ENCODE results near the gene PRDM1. TPM values are rescaled to one million over a fixed set of nuclear protein-coding genes. Genes with fewer than 3 reads are reported as not detected.

Gene PRDM1
- total RNA-seq, 1 donor from 2014 or later, result 17.5 TPM

GRCh38 chr6:106079961-106080762 is 6.0 kb upstream of the PRDM1 start:
- no peaks in the 10 kb centered on the region for H3K36me3 ChIP-seq
- intact Hi-C loops (cut with DNase I), result no loop called here
- no peak overlapping the region for H3K4me3 ChIP-seq
- TF ChIP-seq, protein P1, sequence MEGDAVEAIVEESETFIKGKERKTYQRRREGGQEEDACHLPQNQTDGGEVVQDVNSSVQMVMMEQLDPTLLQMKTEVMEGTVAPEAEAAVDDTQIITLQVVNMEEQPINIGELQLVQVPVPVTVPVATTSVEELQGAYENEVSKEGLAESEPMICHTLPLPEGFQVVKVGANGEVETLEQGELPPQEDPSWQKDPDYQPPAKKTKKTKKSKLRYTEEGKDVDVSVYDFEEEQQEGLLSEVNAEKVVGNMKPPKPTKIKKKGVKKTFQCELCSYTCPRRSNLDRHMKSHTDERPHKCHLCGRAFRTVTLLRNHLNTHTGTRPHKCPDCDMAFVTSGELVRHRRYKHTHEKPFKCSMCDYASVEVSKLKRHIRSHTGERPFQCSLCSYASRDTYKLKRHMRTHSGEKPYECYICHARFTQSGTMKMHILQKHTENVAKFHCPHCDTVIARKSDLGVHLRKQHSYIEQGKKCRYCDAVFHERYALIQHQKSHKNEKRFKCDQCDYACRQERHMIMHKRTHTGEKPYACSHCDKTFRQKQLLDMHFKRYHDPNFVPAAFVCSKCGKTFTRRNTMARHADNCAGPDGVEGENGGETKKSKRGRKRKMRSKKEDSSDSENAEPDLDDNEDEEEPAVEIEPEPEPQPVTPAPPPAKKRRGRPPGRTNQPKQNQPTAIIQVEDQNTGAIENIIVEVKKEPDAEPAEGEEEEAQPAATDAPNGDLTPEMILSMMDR (IDR thresholded peaks at IDR 0.05), result no peak
- no peaks in the 10 kb centered on the region for H3K27me3 ChIP-seq
- DNase-seq (no peak), ATAC-seq (no peak)
- no peak overlapping the region for H3K27ac ChIP-seq
- no peaks in the 10 kb centered on the region for H3K4me1 ChIP-seq
- no peaks in the 10 kb centered on the region for H3K9me3 ChIP-seq

GRCh38 chr6:106080763-106081095 is 5.4 kb upstream of the PRDM1 start:
- DNase-seq, result no peak
- H3K36me3 ChIP-seq, result no peaks in the 10 kb centered on the region
- no peaks in the 10 kb centered on the region for H3K9me3 ChIP-seq
- H3K4me1 ChIP-seq, result peaks cover 5% of the 10 kb centered on the region
- no peaks in the 10 kb centered on the region for H3K27me3 ChIP-seq
- H3K4me3 ChIP-seq, result no peak overlapping the region
- intact Hi-C loops (cut with DNase I), result no loop called here
- no peak overlapping the region for H3K27ac ChIP-seq
- TF ChIP-seq, protein P1 (IDR thresholded peaks at IDR 0.05), result no peak
- ATAC-seq, result no peak

DNA sequence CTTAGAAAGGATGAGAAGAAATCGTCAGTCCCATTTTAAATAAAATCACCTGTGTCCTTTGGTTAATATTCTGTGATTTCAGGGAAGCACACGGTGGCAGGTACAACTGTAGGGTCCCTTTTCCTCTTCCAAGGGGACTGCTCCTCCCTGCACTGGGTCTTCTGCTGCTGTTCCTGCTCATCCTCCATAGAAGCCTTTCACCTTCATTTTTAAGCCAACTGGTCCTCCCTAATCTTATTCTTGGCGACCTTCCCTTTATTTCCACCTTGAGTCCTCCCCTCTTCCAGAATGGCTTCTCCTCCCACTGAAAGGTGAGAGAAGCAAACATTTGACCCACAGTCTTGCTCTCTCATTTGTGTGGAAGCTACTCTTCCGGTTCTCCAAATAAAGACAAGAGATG is 4.4 kb upstream of the PRDM1 start:
- H3K27ac ChIP-seq, result no peak overlapping the region
- no peak for ATAC-seq
- H3K4me3 ChIP-seq, result no peak overlapping the region
- no peak for DNase-seq
- H3K9me3 ChIP-seq, result no peaks in the 10 kb centered on the region
- TF ChIP-seq, protein P1 (IDR thresholded peaks at IDR 0.05), result no peak
- no peaks in the 10 kb centered on the region for H3K36me3 ChIP-seq
- intact Hi-C loops (cut with DNase I), result no loop called here
- H3K27me3 ChIP-seq, result no peaks in the 10 kb centered on the region
- peaks cover 10% of the 10 kb centered on the region for H3K4me1 ChIP-seq

GRCh38 chr6:106082735-106083398 is 3.3 kb upstream of the PRDM1 start:
- H3K36me3 ChIP-seq, result no peaks in the 10 kb centered on the region
- peaks cover 15% of the 10 kb centered on the region for H3K4me1 ChIP-seq
- H3K27ac ChIP-seq, result no peak overlapping the region
- peaks cover 2% of the 10 kb centered on the region for H3K27me3 ChIP-seq
- no peak overlapping the region for H3K4me3 ChIP-seq
- TF ChIP-seq, protein P1 (IDR thresholded peaks at IDR 0.05), result no peak
- intact Hi-C loops (cut with DNase I), result no loop called here
- no peak for ATAC-seq
- H3K9me3 ChIP-seq, result no peaks in the 10 kb centered on the region
- no peak for DNase-seq

DNA sequence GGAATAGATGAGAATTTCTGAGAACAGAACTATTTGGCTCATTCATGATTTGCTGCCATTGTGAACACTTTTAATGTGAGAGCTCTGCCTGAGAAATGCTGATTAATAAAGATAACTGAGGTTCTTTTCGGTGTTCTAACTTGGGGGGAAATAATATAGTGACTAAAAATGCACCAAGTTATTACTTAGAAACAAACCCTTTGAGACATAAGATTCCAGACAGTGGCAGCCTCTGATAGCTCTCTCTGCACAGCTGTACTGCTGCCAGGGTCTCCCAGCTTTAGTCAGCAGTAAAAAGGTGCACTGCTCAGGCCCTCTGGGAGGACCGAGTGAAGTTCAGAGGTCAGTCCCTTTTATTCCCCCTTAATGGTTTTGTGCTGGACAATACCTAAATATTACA is 2.5 kb upstream of the PRDM1 start:
- Histone ChIP-seq H3K9me3 (no peaks in the 10 kb centered on the region), H3K4me1 (peaks cover 15% of the 10 kb centered on the region), H3K4me3 (no peak overlapping the region), H3K36me3 (no peaks in the 10 kb centered on the region), H3K27ac (no peak overlapping the region), H3K27me3 (peaks cover 8% of the 10 kb centered on the region)
- TF ChIP-seq, protein P1 (IDR thresholded peaks at IDR 0.05), result no peak
- intact Hi-C loops (cut with DNase I), result no loop called here
- DNase-seq (no peak), ATAC-seq (no peak)

All from upper lobe of right lung (tissue), 1 donor.